ENCODE measurements around the gene AHRR. TPM values are rescaled to one million over a fixed set of nuclear protein-coding genes. Genes with fewer than 3 reads are reported as not detected.

AHRR gene
- total RNA-seq, 1 donor from 2014 or later: 2.6 TPM

DNA sequence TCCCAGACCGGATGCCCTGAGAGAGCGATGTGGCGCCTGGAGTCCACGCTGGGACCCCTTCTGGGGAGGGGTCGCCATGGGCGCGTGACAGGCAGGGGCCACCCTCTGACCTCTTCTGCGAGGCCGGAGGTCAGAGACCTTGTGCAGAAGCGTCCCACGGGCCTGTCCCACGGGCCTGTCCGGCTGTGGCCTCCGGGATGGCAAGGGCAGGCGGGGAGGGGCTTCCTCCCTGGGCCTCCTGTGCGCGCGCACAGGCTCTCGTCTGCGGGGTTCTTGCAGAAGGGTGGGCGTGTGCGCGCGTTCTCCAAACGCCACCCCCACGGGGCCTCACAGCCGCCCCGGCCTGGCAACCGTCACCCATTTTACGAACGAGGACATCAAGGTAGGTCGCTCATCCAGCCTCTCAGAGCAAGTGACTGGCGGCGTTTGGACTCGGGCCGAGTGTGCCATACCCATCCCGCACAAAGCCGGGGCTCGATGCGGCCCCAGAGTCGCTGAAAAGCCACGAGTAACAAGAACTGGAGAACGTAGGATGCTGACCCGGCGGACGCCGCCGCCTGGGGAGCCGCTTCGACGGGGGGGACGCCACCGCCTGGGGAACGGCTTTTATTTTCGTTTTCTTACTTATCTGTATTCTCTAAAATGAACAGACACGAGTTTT lies 897 bp downstream of the AHRR start:
- TF ChIP-seq, protein P1, sequence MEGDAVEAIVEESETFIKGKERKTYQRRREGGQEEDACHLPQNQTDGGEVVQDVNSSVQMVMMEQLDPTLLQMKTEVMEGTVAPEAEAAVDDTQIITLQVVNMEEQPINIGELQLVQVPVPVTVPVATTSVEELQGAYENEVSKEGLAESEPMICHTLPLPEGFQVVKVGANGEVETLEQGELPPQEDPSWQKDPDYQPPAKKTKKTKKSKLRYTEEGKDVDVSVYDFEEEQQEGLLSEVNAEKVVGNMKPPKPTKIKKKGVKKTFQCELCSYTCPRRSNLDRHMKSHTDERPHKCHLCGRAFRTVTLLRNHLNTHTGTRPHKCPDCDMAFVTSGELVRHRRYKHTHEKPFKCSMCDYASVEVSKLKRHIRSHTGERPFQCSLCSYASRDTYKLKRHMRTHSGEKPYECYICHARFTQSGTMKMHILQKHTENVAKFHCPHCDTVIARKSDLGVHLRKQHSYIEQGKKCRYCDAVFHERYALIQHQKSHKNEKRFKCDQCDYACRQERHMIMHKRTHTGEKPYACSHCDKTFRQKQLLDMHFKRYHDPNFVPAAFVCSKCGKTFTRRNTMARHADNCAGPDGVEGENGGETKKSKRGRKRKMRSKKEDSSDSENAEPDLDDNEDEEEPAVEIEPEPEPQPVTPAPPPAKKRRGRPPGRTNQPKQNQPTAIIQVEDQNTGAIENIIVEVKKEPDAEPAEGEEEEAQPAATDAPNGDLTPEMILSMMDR (IDR thresholded peaks at IDR 0.05; ENCODE audit: insufficient read depth, low read length, poor library complexity, severe bottlenecking): no peak
- Histone ChIP-seq H3K27me3 (ENCODE audit: control insufficient read depth, insufficient read depth, low read length) (peaks cover 46% of the 10 kb centered on the region), H3K4me3 (ENCODE audit: low read depth, low read length) (no peak overlapping the region), H3K36me3 (ENCODE audit: control insufficient read depth, insufficient read depth, low read length) (no peaks in the 10 kb centered on the region)
- no peak for DNase-seq (ENCODE audit: low read depth)

DNA sequence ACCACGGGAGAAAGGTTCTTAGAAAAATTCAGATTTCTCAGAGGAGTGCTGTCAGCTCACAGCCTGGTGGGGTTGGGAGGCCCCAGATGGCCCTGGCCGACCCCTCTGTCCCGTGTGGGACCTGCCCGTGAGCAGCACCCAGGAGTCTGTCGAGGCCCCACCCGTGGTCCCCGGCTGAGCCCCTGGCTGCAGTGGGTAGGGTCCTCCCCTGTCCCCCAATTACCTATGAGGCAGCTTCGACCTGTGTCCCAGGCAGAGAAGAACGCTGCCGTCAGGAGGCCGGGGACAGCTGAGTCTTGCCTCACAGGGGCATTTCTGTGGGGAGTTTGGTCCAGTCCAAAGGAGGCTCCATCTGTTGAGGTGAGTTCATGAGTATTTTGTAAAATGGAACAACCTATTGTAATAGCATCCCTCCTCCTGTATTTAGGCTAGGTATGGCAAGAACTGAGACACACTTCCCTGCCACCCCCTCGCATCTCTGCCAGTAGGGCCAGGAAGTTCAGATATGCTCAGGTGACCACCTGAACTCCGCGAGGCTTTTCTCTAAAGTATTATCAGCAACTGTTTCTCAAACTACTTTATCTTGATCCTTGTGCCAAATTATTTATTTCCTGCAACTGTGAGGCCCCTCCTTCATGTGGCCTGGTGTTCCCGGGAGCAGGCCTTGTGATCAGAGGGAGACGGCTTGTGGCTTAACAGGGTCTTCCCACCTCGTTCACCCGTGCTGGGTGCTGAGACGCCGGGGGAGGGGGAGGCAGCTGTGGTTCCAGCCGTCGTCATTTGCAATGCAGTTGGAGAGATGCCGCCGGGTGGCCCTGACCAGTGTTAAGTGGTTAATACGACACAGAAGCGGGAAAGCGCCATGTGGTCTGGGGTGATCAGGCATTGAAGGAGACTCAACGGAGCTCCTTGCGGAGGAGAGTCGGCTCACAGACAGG lies 1.7 kb downstream of the AHRR start:
- no peak for DNase-seq (ENCODE audit: low read depth)
- H3K36me3 ChIP-seq (ENCODE audit: control insufficient read depth, insufficient read depth, low read length): no peaks in the 10 kb centered on the region
- H3K27me3 ChIP-seq (ENCODE audit: control insufficient read depth, insufficient read depth, low read length): peaks cover 46% of the 10 kb centered on the region
- TF ChIP-seq, protein P1 (IDR thresholded peaks at IDR 0.05; ENCODE audit: insufficient read depth, low read length, poor library complexity, severe bottlenecking): no peak
- no peak overlapping the region for H3K4me3 ChIP-seq (ENCODE audit: low read depth, low read length)

DNA sequence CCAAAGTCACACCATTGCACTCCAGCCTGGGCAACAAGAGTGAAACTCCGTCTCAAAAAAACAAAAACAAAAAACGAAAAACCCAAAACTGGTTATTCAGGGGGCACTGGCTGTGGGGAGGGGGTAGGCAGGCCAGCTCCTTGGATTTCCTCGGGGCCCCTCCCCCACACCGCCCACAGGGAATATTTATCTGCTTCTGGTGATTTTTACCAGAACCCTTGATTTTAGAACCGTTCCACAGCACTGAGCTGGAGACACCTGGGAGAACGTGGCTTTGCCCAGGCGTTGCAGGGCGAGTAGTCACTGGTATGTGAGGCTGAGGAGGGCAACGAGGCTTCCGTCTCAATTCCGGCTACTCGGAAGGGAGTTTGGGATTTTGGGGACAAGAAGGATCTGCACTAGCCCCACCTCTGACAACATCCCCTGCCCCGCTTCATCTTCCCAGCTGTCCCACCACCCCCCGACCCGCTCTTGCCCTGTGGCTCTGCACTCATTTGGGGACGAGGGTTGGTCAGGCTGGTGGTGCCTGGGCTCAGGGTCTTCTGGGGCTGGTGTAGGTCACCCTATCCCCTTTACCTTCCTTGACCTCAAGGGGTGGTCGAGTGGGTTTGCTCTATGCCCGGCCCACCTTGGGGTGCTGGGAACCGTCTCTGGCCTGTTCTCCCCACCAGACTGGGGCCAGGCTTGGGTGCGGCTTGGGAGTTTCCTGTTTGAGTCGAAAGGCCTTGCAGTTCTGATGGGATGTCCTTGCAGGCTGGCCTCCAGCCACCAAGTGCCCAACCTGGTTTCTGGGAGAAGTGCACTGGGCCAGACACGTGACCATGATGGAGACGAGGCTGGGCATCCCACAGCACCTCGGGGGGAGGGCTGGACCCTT lies 3.5 kb downstream of the AHRR start:
- DNase-seq (ENCODE audit: low read depth): no peak
- TF ChIP-seq, protein P1 (IDR thresholded peaks at IDR 0.05; ENCODE audit: insufficient read depth, low read length, poor library complexity, severe bottlenecking): no peak
- Histone ChIP-seq H3K4me3 (ENCODE audit: low read depth, low read length) (no peak overlapping the region), H3K27me3 (ENCODE audit: control insufficient read depth, insufficient read depth, low read length) (peaks cover 34% of the 10 kb centered on the region), H3K36me3 (ENCODE audit: control insufficient read depth, insufficient read depth, low read length) (no peaks in the 10 kb centered on the region)

DNA sequence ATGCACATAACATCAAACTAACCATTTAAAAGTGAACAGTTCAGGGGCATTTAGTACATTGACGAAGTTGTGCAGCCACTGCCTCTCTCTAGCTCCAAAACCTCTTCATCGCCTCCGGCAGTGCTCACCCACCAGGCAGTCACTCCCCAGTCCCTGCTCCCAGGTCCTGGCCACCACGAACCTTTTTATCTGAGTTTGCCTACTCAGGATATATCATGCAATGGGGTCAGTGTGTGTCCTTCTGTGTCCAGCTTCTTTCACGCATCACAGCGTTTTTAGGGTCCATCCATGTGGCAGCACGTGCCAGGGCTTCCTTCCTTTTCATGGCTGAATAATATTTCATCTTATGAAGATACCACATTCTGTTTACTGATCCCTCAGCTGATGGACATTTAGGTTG lies 4.6 kb downstream of the AHRR start:
- Histone ChIP-seq H3K4me3 (ENCODE audit: low read depth, low read length) (no peak overlapping the region), H3K36me3 (ENCODE audit: control insufficient read depth, insufficient read depth, low read length) (no peaks in the 10 kb centered on the region)

DNA sequence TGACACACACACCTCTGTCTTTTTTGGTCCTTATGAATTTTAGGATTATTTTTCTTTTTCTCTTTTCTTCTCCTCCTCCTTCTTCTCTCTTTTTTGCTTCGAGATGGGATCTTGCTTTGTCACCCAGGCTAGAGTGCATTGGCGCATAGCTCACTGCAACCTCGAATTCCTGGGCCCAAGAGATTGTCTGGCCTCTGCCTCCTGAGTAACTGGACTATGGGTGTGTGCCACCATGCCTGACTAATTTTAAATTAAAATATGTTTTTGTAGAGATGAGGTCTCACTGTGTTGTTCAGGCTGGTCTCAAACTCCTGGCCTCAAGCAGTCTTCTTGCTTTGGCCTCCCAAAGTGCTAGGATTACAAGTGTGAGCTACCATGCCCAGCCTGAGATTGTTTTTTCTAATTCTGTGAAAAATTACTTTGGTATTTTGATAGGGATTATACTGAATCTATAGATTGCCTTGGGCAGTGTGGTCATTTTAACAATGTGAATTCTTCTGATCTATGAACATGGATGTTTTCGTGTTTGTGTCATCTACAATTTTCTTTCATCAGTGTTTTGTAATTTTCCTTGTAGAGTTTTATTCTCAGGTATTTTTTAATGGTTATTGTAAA lies 7.7 kb downstream of the AHRR start:
- no peaks in the 10 kb centered on the region for H3K36me3 ChIP-seq (ENCODE audit: control insufficient read depth, insufficient read depth, low read length)
- TF ChIP-seq, protein P1 (IDR thresholded peaks at IDR 0.05; ENCODE audit: insufficient read depth, low read length, poor library complexity, severe bottlenecking): no peak
- H3K27me3 ChIP-seq (ENCODE audit: control insufficient read depth, insufficient read depth, low read length): no peaks in the 10 kb centered on the region
- no peak for DNase-seq (ENCODE audit: low read depth)
- no peak overlapping the region for H3K4me3 ChIP-seq (ENCODE audit: low read depth, low read length)

More for the DNA sequence above, 4.6 kb downstream of the AHRR start:
- TF ChIP-seq, protein P1 (IDR thresholded peaks at IDR 0.05; ENCODE audit: insufficient read depth, low read length, poor library complexity, severe bottlenecking): no peak
- no peak for DNase-seq (ENCODE audit: low read depth)
- H3K27me3 ChIP-seq (ENCODE audit: control insufficient read depth, insufficient read depth, low read length): peaks cover 22% of the 10 kb centered on the region
